Measurements from ENCODE around the gene TBX3.

DNA sequence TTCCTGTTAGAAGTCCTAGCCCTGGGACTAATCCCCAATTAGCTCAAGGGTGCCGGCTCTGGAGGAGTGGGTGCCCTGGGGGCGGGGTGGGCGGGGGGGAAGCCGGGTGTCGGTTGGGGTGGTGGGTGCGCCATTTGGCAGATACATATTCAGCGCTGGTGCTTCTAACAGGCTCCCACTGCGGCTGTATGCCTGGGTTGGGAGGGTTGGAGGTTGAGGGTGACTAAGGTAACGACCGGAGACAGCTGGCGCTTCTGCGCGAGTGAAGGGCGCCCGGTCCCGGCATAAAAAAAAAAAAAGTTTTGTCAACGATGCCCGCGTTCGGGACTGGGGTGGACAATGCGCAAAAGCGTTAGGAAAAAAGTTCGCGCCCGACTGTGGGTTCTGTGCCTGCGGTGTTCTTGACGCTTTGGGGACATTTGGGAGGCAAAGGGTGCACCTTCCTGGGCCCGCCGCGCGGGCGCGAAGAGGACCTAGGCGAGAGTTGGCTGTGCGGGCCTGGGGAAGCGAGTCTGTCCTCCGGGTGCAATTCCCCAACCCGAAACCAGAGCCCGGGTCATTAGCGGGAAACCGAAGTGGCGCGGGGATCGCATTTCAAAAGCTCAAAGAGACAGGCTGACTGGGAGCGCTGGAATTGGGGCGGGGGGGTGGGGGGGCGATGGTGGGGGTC, 19.2 kb downstream of the TBX3 start:
- TF ChIP-seq, protein P1, sequence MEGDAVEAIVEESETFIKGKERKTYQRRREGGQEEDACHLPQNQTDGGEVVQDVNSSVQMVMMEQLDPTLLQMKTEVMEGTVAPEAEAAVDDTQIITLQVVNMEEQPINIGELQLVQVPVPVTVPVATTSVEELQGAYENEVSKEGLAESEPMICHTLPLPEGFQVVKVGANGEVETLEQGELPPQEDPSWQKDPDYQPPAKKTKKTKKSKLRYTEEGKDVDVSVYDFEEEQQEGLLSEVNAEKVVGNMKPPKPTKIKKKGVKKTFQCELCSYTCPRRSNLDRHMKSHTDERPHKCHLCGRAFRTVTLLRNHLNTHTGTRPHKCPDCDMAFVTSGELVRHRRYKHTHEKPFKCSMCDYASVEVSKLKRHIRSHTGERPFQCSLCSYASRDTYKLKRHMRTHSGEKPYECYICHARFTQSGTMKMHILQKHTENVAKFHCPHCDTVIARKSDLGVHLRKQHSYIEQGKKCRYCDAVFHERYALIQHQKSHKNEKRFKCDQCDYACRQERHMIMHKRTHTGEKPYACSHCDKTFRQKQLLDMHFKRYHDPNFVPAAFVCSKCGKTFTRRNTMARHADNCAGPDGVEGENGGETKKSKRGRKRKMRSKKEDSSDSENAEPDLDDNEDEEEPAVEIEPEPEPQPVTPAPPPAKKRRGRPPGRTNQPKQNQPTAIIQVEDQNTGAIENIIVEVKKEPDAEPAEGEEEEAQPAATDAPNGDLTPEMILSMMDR (IDR thresholded peaks at IDR 0.05; ENCODE audit: low read depth, low read length), result no peak
- TF ChIP-seq EZH2phosphoT487 (IDR thresholded peaks at IDR 0.05; ENCODE audit: low read depth), result no peak
